ENCODE results near the gene JARID2.

GRCh38 chr6:15536198-15536955, 290.5 kb downstream of the JARID2 start:
- TF ChIP-seq, protein P1, sequence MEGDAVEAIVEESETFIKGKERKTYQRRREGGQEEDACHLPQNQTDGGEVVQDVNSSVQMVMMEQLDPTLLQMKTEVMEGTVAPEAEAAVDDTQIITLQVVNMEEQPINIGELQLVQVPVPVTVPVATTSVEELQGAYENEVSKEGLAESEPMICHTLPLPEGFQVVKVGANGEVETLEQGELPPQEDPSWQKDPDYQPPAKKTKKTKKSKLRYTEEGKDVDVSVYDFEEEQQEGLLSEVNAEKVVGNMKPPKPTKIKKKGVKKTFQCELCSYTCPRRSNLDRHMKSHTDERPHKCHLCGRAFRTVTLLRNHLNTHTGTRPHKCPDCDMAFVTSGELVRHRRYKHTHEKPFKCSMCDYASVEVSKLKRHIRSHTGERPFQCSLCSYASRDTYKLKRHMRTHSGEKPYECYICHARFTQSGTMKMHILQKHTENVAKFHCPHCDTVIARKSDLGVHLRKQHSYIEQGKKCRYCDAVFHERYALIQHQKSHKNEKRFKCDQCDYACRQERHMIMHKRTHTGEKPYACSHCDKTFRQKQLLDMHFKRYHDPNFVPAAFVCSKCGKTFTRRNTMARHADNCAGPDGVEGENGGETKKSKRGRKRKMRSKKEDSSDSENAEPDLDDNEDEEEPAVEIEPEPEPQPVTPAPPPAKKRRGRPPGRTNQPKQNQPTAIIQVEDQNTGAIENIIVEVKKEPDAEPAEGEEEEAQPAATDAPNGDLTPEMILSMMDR (IDR thresholded peaks at IDR 0.05) = no peak
- TF ChIP-seq POLR2A (IDR thresholded peaks at IDR 0.05) = no peak

All from testis (tissue), 2 donors.